HepG2 (cell line): ENCODE results near the gene GSK3B. TPM values are rescaled to one million over a fixed set of nuclear protein-coding genes. Genes with fewer than 3 reads are reported as not detected.

Experiments
- ATF7-NPFF ChIP-seq: sonication (generic); formaldehyde crosslinking; IDR thresholded peaks from 2 replicates; pipeline ENCODE4 v1.8.1; 2023; ENCODE audit warnings: mild to moderate bottlenecking, low read depth, missing genetic modification reagents, moderate library complexity
- IRF2 ChIP-seq: IDR thresholded peaks from 2 replicates; pipeline ENCODE4 v1.6.1; 2018; ENCODE audit warnings: missing genetic modification reagents, missing compliant biosample characterization
- LCORL ChIP-seq, 2 experiments: fragments of 450-650 bp in 1 of 2; sonication (generic) in 1 of 2; formaldehyde crosslinking in 1 of 2; IDR thresholded peaks; 2 replicates each; pipeline versions ENCODE4 v1.5.0 to v1.6.1; 2017 to 2020; ENCODE audit warnings: antibody characterized with exemption in 1 of 2, missing genetic modification reagents in 1 of 2
- MATR3 ChIP-seq: sonication (generic); formaldehyde crosslinking; IDR thresholded peaks from 2 replicates; pipeline ENCODE4 v1.4.0; 2020; ENCODE audit warnings: missing genetic modification reagents
- POLR2G ChIP-seq: fragments of 200-400 bp; formaldehyde crosslinking; IDR thresholded peaks from 2 replicates; pipeline ENCODE4 v1.6.1; 2018; ENCODE audit warnings: mild to moderate bottlenecking, low read depth, low read length, moderate library complexity
- SRSF9 ChIP-seq: fragments of 200-400 bp; formaldehyde crosslinking; IDR thresholded peaks from 2 replicates; pipeline ENCODE4 v1.6.1; 2018; ENCODE audit warnings: borderline replicate concordance, mild to moderate bottlenecking, low read depth, low read length; ENCODE audit not compliant: insufficient read depth, poor library complexity, severe bottlenecking
- ZNF253 ChIP-seq: sonication (generic); formaldehyde crosslinking; IDR thresholded peaks from 2 replicates; pipeline ENCODE4 v1.8.0; 2022; ENCODE audit warnings: mild to moderate bottlenecking, missing genetic modification reagents, borderline replicate concordance
- ZNF326 ChIP-seq: sonication (generic); formaldehyde crosslinking; IDR thresholded peaks from 2 replicates; pipeline ENCODE4 v1.4.0; 2020; ENCODE audit warnings: missing genetic modification reagents, borderline replicate concordance
- ZNF557 ChIP-seq: sonication (generic); formaldehyde crosslinking; IDR thresholded peaks from 2 replicates; pipeline ENCODE4 v1.4.0; 2020; ENCODE audit warnings: missing genetic modification reagents
- ZNF678 ChIP-seq: sonication (generic); formaldehyde crosslinking; IDR thresholded peaks from 2 replicates; pipeline ENCODE4 v1.4.0; 2020; ENCODE audit warnings: mild to moderate bottlenecking, missing genetic modification reagents
- ZNF746 ChIP-seq: sonication (generic); formaldehyde crosslinking; IDR thresholded peaks from 2 replicates; pipeline ENCODE4 v1.8.0; 2022; ENCODE audit warnings: mild to moderate bottlenecking, missing genetic modification reagents
- polyA plus RNA-seq, 8 experiments: library from polyadenylated mRNA; depleted of rRNA in 3 of 8; stranded (reverse) in 7 of 8; unstranded in 1 of 8; fragments of >200 nt; fragmentation: Illumina TruSeq in 4 of 8; extraction: Trizol in 4 of 8; gene quantifications; 2 replicates each; pipeline versions ENCODE4 v1.2.1 to v1.2.3, GENCODE V29; 2011 to 2016; ENCODE audit warnings: low read depth in 4 of 8, missing spikeins in 1 of 8, mixed read lengths in 1 of 8; ENCODE audit not compliant: insufficient read depth in 1 of 8
- total RNA-seq, 5 experiments: library from RNA; depleted of rRNA; stranded (reverse); fragments of >200 nt; fragmentation: Illumina TruSeq; extraction: Trizol; gene quantifications; 2 replicates each; pipeline ENCODE4 v1.2.3, GENCODE V29; 2016; ENCODE audit warnings: low read depth in 1 of 5
- TF ChIP-seq, protein P1 (sequence below): sonication (generic); formaldehyde crosslinking; IDR thresholded peaks from 2 replicates; pipeline ENCODE4 v1.4.0; 2020; ENCODE audit warnings: mild to moderate bottlenecking, missing genetic modification reagents
- TF ChIP-seq, protein P2 (sequence below): sonication (generic); formaldehyde crosslinking; IDR thresholded peaks from 2 replicates; pipeline ENCODE4 v1.8.0; 2022; ENCODE audit warnings: missing genetic modification reagents, mild to moderate bottlenecking, inconsistent platforms, borderline replicate concordance
- TF ChIP-seq, protein P3 (sequence below): sonication (generic); formaldehyde crosslinking; IDR thresholded peaks from 2 replicates; pipeline ENCODE4 v1.8.1; 2022; ENCODE audit warnings: mild to moderate bottlenecking, missing genetic modification reagents

Gene GSK3B
- total and polyA plus RNA-seq, 2 of the 13 experiments (the other 11 are each of a cell fraction or from before 2014, with no cell fraction given): 22.3 to 30.1 TPM

- TF ChIP-seq, protein P1, sequence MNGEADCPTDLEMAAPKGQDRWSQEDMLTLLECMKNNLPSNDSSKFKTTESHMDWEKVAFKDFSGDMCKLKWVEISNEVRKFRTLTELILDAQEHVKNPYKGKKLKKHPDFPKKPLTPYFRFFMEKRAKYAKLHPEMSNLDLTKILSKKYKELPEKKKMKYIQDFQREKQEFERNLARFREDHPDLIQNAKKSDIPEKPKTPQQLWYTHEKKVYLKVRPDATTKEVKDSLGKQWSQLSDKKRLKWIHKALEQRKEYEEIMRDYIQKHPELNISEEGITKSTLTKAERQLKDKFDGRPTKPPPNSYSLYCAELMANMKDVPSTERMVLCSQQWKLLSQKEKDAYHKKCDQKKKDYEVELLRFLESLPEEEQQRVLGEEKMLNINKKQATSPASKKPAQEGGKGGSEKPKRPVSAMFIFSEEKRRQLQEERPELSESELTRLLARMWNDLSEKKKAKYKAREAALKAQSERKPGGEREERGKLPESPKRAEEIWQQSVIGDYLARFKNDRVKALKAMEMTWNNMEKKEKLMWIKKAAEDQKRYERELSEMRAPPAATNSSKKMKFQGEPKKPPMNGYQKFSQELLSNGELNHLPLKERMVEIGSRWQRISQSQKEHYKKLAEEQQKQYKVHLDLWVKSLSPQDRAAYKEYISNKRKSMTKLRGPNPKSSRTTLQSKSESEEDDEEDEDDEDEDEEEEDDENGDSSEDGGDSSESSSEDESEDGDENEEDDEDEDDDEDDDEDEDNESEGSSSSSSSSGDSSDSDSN (CRISPR knock-in tag): peak; percentile 83
- TF ChIP-seq ZNF678: 0 out of 2 replicates have a peak, but pooled peaks have one; percentile 46
- peak; percentile 51; the same call in 1 of the 2 replicates for TF ChIP-seq ZNF557 (CRISPR knock-in tag)
- TF ChIP-seq, protein P2, sequence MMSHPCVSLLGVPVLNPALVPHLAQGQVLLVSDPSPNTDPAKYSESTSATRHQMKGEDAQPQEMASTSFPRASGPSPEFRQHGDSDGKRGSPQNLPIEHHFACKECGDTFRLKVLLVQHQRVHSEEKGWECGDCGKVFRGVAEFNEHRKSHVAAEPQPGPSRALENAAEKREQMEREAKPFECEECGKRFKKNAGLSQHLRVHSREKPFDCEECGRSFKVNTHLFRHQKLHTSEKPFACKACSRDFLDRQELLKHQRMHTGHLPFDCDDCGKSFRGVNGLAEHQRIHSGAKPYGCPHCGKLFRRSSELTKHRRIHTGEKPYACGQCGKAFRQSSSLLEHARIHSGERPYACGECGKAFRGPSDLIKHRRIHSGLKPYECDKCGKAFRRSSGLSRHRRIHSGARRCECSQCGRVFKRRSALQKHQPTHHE (CRISPR knock-in tag): 0 out of 2 replicates have a peak, but pooled peaks have one; percentile 44
- peak; percentile 43; the same call in 1 of the 2 replicates for TF ChIP-seq ZNF746 (CRISPR knock-in tag)
- TF ChIP-seq ZNF326: no peak
- no peak for TF ChIP-seq LCORL (IDR thresholded peaks at IDR 0.05)
- TF ChIP-seq LCORL (CRISPR knock-in tag; IDR thresholded peaks at IDR 0.05): 0 out of 2 replicates have a peak, but pooled peaks have one; percentile 16
- 0 out of 2 replicates have a peak, but pooled peaks have one; percentile 53 for TF ChIP-seq ATF7-NPFF (CRISPR knock-in tag)
- peak; percentile 38; the same call in 1 of the 2 replicates for TF ChIP-seq ZNF253 (CRISPR knock-in tag)
- TF ChIP-seq, protein P3, sequence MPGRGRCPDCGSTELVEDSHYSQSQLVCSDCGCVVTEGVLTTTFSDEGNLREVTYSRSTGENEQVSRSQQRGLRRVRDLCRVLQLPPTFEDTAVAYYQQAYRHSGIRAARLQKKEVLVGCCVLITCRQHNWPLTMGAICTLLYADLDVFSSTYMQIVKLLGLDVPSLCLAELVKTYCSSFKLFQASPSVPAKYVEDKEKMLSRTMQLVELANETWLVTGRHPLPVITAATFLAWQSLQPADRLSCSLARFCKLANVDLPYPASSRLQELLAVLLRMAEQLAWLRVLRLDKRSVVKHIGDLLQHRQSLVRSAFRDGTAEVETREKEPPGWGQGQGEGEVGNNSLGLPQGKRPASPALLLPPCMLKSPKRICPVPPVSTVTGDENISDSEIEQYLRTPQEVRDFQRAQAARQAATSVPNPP (CRISPR knock-in tag): no peak
- no peak for TF ChIP-seq MATR3 (CRISPR knock-in tag)
- no peak for TF ChIP-seq IRF2 (CRISPR knock-in tag)
- peak; percentile 82 for TF ChIP-seq POLR2G
- TF ChIP-seq SRSF9: no peak
Observed at GRCh38 chr3:120093911-120094775, at the start of gene GSK3B (continued).
